Astrocyte of the spinal cord (primary cell): ENCODE results near the gene SDHD.

Experiments
- DNase-seq: peaks from one replicate; pipeline ENCODE4 v3.0.0; 2011; ENCODE audit warnings: low read depth, low spot score
- H3K4me3 ChIP-seq: 2 replicates; pipeline ENCODE4 v1.5.1; 2011; ENCODE audit warnings: low read depth, mild to moderate bottlenecking, low read length, moderate library complexity
- CTCF ChIP-seq: IDR thresholded peaks from 2 replicates; pipeline ENCODE4 v1.5.1; 2012; ENCODE audit warnings: low read depth, mild to moderate bottlenecking, low read length, inconsistent platforms
- in situ Hi-C: cut with HindIII; loops from 2 replicates; pipeline ENCODE4 v1.10.0; 2017; ENCODE audit warnings: low sequenced_read_pairs

The SDHD gene

GRCh38 chr11:112097734-112098528, 11.3 kb downstream of the SDHD start:
- no peak for TF ChIP-seq CTCF
- no peak overlapping the region for H3K4me3 ChIP-seq
- in situ Hi-C loops, result no loop called here
- DNase-seq, result no peak

GRCh38 chr11:112100462-112100861, 13.8 kb downstream of the SDHD start:
- peak; percentile 45 for DNase-seq
- no peak overlapping the region for H3K4me3 ChIP-seq
- in situ Hi-C loops, result no loop called here
- TF ChIP-seq CTCF, result no peak

DNA sequence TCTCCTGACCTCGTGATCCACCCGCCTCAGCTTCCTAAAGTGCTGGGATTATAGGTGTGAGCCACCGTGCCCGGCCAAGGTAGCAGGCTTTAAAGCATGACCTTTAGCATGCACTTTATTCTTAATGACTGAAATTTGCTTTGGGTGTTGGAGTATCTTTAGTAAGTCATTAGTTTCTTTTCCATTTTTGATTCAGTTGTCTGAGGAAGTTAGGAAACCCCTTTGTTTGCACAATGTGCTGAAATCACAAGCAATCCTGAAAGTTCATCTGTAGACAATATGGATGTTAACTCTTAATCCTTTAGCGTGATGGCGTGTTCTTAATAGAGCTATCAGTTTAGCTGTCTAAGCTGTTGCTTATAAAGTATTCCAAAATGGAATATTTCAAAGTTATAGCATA, 16.8 kb downstream of the SDHD start:
- no peak for DNase-seq
- in situ Hi-C loops, result no loop called here
- no peak for TF ChIP-seq CTCF
- H3K4me3 ChIP-seq, result no peak overlapping the region

GRCh38 chr11:112106070-112106469, 19.4 kb downstream of the SDHD start:
- DNase-seq, result no peak

DNA sequence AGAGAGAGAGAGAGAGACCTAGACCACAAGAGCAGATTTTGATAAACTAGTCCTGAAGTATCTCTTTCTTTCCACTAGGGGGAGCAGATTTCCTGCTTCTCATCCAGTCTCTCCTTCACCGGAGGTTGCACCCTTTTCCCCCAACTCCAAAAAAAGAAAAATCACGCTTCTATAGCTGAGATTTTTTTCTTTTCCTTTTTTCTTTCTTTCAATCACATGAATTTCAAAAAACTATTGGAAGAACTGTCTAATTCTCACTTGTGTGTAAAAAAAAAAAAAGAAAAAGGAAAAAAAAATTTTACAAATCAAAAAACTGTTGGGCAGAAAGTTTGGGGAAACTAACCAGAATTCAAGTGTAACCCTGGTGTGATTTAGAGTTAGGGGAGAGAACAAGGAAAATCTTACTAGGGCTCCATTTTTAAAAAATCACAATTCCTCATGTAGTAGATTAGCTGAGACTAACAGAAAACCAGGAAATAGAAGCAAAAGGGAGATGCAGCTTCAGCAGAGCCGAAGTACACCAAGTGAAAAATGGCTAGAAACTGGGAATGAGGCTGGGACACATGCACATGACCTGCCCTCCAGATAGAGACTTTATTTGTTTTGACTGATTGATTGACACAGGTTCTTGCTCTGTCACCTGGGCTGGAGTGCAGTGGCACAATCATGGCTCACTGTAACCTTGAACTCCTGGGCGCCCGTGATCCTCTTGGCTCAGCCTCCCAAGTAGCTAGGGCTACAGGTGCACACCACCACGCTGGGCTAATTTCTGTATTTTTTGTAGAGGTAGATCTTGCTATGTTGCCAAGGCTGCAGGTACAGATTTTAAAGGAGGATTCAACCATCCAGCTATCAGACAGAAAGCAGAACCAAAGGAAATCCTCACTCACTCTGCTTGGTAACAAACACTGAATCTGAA, 27.1 kb downstream of the SDHD start:
- peak; percentile 61 for DNase-seq
- peak; percentile 71 for TF ChIP-seq CTCF
- in situ Hi-C loops, result no loop called here
- H3K4me3 ChIP-seq, result no peak overlapping the region

More at GRCh38 chr11:112106070-112106469, 19.4 kb downstream of the SDHD start:
- no peak overlapping the region for H3K4me3 ChIP-seq
- in situ Hi-C loops, result no loop called here
- no peak for TF ChIP-seq CTCF

DNA sequence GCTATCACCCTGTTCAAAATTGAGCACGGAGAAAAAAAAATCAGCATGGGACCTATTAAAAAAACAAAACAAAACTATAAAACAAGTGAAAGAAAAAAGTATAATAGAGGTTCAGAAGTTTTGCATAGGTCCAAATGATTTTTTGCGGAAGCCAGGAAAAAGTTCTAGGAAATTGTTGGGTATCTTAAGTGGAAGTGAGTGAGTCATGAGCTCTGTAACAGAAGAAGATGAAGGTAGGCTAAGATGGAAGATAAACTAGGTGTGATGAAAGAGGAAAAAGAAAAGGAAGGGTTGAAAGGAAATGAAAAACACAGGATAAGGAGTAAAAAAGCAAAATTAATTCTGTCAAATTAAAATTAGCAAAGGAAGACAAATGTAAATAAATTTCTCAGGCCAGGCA, 27.8 kb downstream of the SDHD start:
- H3K4me3 ChIP-seq, result no peak overlapping the region
- no peak for TF ChIP-seq CTCF
- no peak for DNase-seq
- in situ Hi-C loops, result no loop called here
